GM12864 (cell line): ENCODE data around the gene ENPP5.

Experiments used
- DNase-seq: peaks from one replicate; pipeline ENCODE4 v3.0.0-alpha.2; 2011; ENCODE audit warnings: low read depth
- H3K4me3 ChIP-seq: 2 replicates; pipeline ENCODE4 v1.5.1; 2011; ENCODE audit warnings: mild to moderate bottlenecking, low read depth, low read length, control low read depth
- TF ChIP-seq, protein P1 (sequence below): IDR thresholded peaks from 2 replicates; pipeline ENCODE4 v1.5.1; 2011; ENCODE audit warnings: low read depth, mild to moderate bottlenecking, moderate library complexity, low read length, control low read depth, inconsistent platforms; ENCODE audit errors: missing control alignments

Gene ENPP5

DNA sequence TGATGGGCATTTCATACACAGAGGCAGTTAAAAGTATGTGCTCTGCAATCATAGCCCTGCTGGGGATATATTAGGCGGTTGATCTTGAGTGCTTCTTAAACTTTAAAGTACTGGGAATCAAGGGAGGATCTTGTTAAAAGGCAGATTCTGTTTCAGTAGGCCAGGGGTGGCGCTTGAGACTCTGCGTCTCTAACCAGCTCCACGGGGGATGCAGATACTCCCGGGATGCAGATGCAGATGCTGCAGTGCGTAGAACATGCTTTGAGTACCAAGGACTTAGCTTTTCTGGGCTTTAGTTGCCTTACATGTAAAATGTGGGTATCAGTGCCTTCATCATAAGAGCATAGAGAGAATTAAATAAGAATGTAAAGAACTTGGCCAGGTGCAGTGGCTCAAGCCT lies 44.4 kb upstream of the ENPP5 start:
- TF ChIP-seq, protein P1, sequence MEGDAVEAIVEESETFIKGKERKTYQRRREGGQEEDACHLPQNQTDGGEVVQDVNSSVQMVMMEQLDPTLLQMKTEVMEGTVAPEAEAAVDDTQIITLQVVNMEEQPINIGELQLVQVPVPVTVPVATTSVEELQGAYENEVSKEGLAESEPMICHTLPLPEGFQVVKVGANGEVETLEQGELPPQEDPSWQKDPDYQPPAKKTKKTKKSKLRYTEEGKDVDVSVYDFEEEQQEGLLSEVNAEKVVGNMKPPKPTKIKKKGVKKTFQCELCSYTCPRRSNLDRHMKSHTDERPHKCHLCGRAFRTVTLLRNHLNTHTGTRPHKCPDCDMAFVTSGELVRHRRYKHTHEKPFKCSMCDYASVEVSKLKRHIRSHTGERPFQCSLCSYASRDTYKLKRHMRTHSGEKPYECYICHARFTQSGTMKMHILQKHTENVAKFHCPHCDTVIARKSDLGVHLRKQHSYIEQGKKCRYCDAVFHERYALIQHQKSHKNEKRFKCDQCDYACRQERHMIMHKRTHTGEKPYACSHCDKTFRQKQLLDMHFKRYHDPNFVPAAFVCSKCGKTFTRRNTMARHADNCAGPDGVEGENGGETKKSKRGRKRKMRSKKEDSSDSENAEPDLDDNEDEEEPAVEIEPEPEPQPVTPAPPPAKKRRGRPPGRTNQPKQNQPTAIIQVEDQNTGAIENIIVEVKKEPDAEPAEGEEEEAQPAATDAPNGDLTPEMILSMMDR: no peak
- H3K4me3 ChIP-seq: no peak overlapping the region
- no peak for DNase-seq

DNA sequence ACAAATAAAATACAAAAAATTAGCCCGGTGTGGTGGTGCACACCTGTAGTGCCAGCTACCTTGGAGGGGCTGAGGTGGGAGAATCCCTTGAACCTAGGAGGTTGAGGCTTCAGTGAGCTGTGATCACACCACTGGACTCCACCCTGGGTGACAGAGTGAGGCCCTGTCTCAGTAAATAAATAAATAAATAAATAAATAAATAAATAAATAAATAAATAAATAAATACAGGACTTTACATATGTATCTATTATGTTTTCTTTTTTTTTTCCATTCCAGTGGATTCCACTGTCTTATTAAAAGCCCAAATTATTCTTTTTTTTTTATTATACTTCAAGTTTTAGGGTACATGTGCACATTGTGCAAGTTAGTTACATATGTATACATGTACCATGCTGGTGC lies 41.1 kb upstream of the ENPP5 start:
- H3K4me3 ChIP-seq: no peak overlapping the region
- no peak for DNase-seq
- TF ChIP-seq, protein P1: no peak

DNA sequence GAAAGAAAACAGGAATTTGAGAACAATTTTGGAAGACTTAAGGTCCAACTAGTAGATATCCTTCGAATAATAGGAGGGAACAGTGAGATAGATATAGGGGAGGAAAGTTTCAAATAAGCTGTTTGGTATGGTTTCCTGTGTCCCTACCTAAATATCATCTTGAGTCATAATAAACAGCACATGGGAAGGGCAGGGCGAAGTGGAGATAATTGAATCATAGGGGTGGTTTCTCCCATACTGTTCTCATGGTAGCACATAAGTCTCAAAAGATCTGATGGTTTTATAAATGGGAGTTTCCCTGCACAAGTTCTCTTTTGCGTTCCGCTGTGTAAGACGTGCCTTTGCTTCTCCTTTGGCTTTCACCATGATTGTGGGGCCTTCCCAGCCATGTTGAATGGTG lies 39.5 kb upstream of the ENPP5 start:
- TF ChIP-seq, protein P1: no peak
- H3K4me3 ChIP-seq: no peak overlapping the region
- DNase-seq: no peak

DNA sequence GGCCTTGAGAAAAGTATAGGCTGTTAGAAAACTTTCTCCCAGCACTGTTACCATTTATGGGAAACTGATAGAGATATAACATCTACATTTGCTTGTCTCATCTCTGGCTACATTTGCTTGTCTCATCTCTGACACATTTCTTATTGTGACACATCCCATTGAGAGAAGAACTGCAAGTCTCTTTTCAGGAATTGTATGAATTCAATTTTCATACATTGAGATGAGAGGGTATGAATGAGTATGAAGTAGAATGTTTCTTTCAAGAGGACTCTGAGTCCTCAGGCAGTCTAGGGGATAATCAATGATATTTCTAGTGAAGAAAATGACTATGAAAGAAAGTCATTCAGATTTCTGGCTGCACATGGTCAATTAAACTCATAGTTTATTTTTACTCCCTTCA lies 37.5 kb upstream of the ENPP5 start:
- TF ChIP-seq, protein P1: no peak
- DNase-seq: no peak

DNA sequence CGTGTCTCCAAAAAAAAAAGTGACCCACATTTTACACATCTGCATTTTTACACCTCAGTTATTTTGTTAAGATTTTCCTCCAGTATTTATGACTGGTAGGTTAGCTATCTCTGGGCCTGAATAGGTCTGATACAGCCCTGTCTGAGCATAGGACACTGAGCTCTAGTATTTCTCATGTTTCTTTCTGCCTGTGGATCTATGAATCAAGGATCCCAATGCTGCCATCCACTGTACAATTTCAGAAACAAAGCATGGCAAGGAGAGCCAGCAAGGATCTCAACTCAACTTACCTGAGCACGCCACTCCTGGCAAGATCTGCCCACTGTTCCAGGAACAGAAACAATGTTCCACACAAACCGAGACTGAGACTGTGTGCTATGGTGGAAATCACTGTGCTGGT lies 36.4 kb upstream of the ENPP5 start:
- TF ChIP-seq, protein P1: no peak
- DNase-seq: no peak
- H3K4me3 ChIP-seq: no peak overlapping the region

More for the DNA sequence above, 37.5 kb upstream of the ENPP5 start:
- H3K4me3 ChIP-seq: no peak overlapping the region

DNA sequence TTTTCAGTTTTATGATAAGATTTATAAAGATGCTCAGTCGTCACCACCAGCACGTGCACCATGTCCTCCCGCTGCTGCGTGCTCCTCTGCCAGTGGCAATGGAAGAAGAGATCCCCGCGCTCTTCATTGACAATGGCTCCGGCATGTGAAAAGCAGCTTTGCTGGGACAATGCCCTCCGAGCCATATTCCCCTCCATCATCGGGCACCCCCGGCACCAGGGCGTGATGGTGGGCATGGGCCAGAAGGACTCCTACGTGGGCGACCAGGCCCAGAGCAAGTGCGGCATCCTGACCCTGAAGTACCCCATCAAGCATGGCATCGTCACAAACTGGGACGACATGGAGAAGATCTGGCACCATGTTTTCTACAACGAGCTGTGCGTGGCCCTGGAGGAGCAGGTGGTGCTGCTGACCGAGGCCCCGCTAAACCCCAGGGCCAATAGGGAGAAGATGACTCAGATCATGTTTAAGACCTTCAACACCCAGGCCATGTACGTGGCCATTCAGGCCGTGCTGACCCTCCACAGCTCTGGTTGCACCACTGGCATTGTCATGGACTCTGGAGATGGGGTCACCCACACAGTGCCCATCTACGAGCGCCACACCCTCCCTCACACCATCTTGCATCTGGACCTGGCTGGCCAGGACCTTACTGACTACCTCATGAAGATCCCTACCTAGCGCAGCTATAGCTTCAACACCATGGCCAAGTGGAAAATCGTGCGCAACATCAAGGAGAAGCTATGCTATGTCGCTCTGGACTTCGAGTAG lies 34.3 kb upstream of the ENPP5 start:
- H3K4me3 ChIP-seq: no peak overlapping the region
- DNase-seq: no peak
- TF ChIP-seq, protein P1: no peak
